T-cell (primary cell): ENCODE results near the gene MRPL51. TPM values are rescaled to one million over a fixed set of nuclear protein-coding genes. Genes with fewer than 3 reads are reported as not detected.
A peak's percentile ranks its signal among the peaks of the same experiment; 100 is the strongest.

ENCODE experiments used
- ATAC-seq, 4 experiments: fragments of 200-7000 bp in 3 of 4; fragments of 150-1000 bp in 1 of 4; cut with Tn5 transposase; replicated peaks in 1 of 4; 1 replicate in 3 of 4; 2 replicates in 1 of 4; pipeline ENCODE4 v1.10.0; 2021; ENCODE audit warnings: moderate library complexity in 3 of 4, mild to moderate bottlenecking in 2 of 4, moderate number of reproducible peaks in 1 of 4
- CTCF ChIA-PET, 2 donors: fragments of 300-600 bp; sonication (Branson Sonifier 250); formaldehyde crosslinking; loops; one replicate each; lab custom pipeline; 2022; ENCODE audit warnings: antibody characterized with exemption in 2 of 2; lab: Charles Lee
- POLR2A ChIA-PET, 2 donors: fragments of 300-600 bp; sonication (Branson Sonifier 250); formaldehyde crosslinking; loops; one replicate each; lab custom pipeline; 2022; ENCODE audit warnings: antibody characterized with exemption in 2 of 2; lab: Charles Lee
- DNase-seq, 35 experiments: peaks; one replicate each; pipeline versions ENCODE4 v3.0.0 to v3.0.0-alpha.2; 2013 to 2023
- H3K27ac ChIP-seq: one replicate; pipeline ENCODE4 v1.5.1; 2013; ENCODE audit warnings: low read length
- H3K27me3 ChIP-seq, 2 experiments: replicated peaks in 1 of 2; 1 replicate in 1 of 2; 2 replicates in 1 of 2; pipeline versions ENCODE4 v1.6.1 to v1.7.0; 2013; ENCODE audit warnings: low read length in 1 of 2, mixed read lengths in 1 of 2; ENCODE audit not compliant: control insufficient read depth in 2 of 2, insufficient read depth in 2 of 2; ENCODE audit errors: extremely low read depth in 1 of 2
- H3K36me3 ChIP-seq, 2 donors: 1 replicate in 1 of 2; 2 replicates in 1 of 2; pipeline versions ENCODE4 v1.6.1 to v1.7.0; 2013; ENCODE audit warnings: low read length in 1 of 2; ENCODE audit not compliant: control insufficient read depth in 2 of 2, insufficient read depth in 1 of 2; ENCODE audit errors: extremely low read depth in 1 of 2
- H3K4me1 ChIP-seq, 2 experiments: 1 replicate in 1 of 2; 2 replicates in 1 of 2; pipeline versions ENCODE4 v1.6.1 to v1.7.0; 2013; ENCODE audit warnings: low read length in 2 of 2, mixed read lengths in 1 of 2; ENCODE audit not compliant: insufficient read depth in 2 of 2, control insufficient read depth in 1 of 2; ENCODE audit errors: extremely low read depth in 1 of 2
- H3K4me3 ChIP-seq, 2 donors: 1 replicate in 1 of 2; 2 replicates in 1 of 2; pipeline versions ENCODE4 v1.5.1 to v1.7.0; 2013; ENCODE audit warnings: mild to moderate bottlenecking in 2 of 2, low read length in 1 of 2, moderate library complexity in 1 of 2; ENCODE audit not compliant: control insufficient read depth in 1 of 2; ENCODE audit errors: extremely low read depth in 1 of 2
- H3K9me3 ChIP-seq: 2 replicates; pipeline ENCODE4 v1.7.0; 2013
- H3K27ac Mint-ChIP-seq, 2 donors: one replicate each; pipeline ENCODE4 v1.8.0; 2020 to 2021; ENCODE audit warnings: mild to moderate bottlenecking in 2 of 2, mixed read lengths in 2 of 2
- H3K27me3 Mint-ChIP-seq, 2 donors: one replicate each; pipeline ENCODE4 v1.8.0; 2021 to 2022; ENCODE audit warnings: mixed read lengths in 2 of 2
- H3K36me3 Mint-ChIP-seq: one replicate; pipeline ENCODE4 v1.8.0; 2021; ENCODE audit warnings: mixed read lengths
- H3K4me1 Mint-ChIP-seq, 3 donors: one replicate each; pipeline ENCODE4 v1.8.0; 2020 to 2022; ENCODE audit warnings: mixed read lengths in 3 of 3, mild to moderate bottlenecking in 1 of 3
- H3K4me3 Mint-ChIP-seq, 3 donors: one replicate each; pipeline ENCODE4 v1.8.0; 2020 to 2022; ENCODE audit warnings: mild to moderate bottlenecking in 3 of 3, mixed read lengths in 3 of 3, moderate library complexity in 3 of 3
- H3K9me3 Mint-ChIP-seq, 3 donors: one replicate each; pipeline ENCODE4 v1.8.0; 2020 to 2022; ENCODE audit warnings: mixed read lengths in 3 of 3
- WGBS: methylation state at CpG from one replicate; pipeline ENCODE4 v1.1.5; 2013; ENCODE audit warnings: missing lambda C conversion rate; ENCODE audit not compliant: insufficient coverage; 5-methylcytosine and 5-hydroxymethylcytosine counted together
- total RNA-seq, 35 experiments: library from RNA in 6 of 35; stranded (reverse) in 6 of 35; fragments of 120-200 nt in 1 of 35; gene quantifications; one replicate each; pipeline versions ENCODE4 v1.2.1 to v1.2.4 and lab custom pipeline; 2013 to 2026

MRPL51 gene
- total RNA-seq, 5 donors from 2014 or later (not counting 1 experiment from before 2014, with no cell fraction given), result 34.3 to 86.6 (median 80.3) TPM

- ATAC-seq, result no peak
- Histone ChIP-seq H3K27me3 (no peaks in the 10 kb centered on the region), H3K9me3 (no peaks in the 10 kb centered on the region), H3K27ac (peak overlapping the region; percentile 90), H3K4me1 (peaks cover 35 to 74% of the 10 kb centered on the region in 2 experiments), H3K4me3 (peak overlapping the region; percentile 90 to 96), H3K36me3 (peaks cover 8 to 44% of the 10 kb centered on the region in 2 donors)
- peaks cover 24% of the 10 kb centered on the region for H3K36me3 Mint-ChIP-seq
- no peaks in the 10 kb centered on the region for H3K9me3 Mint-ChIP-seq
- peak overlapping the region; percentile 98 for H3K27ac Mint-ChIP-seq
- no peaks in the 10 kb centered on the region for H3K27me3 Mint-ChIP-seq
- CTCF ChIA-PET, result interaction anchor here (0.5 to 1.8 kb wide), 9 partner anchors 22 to 275 kb away, joined by 3 to 12 read pairs (median 4); partner anchors contain the start of gene TAPBPL (in 1 of the 2)
- no peak for DNase-seq
- H3K4me1 Mint-ChIP-seq, result peaks cover 60 to 73% (median 64%) of the 10 kb centered on the region in 3 donors
- no CpG with 5 or more reads among the region's 6 CpGs for WGBS
- peak overlapping the region; percentile 90 to 97 (median 94) for H3K4me3 Mint-ChIP-seq
- POLR2A ChIA-PET, result interaction anchor here (0.5 to 0.7 kb wide), 2 partner anchors 45 to 437 kb away, joined by 4 to 13 read pairs; no protein-coding TSS in a partner anchor
Observed at GRCh38 chr12:6535697-6535946, 42.6 kb upstream of the MRPL51 start.

GRCh38 chr12:6534945-6535696, 42.1 kb upstream of the MRPL51 start:
- peak; percentile 38 to 41 (median 40) for ATAC-seq
- Mint-ChIP-seq H3K9me3 (no peaks in the 10 kb centered on the region), H3K36me3 (peaks cover 29% of the 10 kb centered on the region), H3K27me3 (no peaks in the 10 kb centered on the region), H3K4me1 (peaks cover 55 to 68% (median 59%) of the 10 kb centered on the region in 3 donors), H3K27ac (peak overlapping the region; percentile 98), H3K4me3 (peak overlapping the region; percentile 90 to 97 (median 94))
- Histone ChIP-seq H3K4me3 (peak overlapping the region; percentile 90 to 96), H3K27ac (peak overlapping the region; percentile 90), H3K27me3 (no peaks in the 10 kb centered on the region), H3K9me3 (no peaks in the 10 kb centered on the region), H3K4me1 (peaks cover 34 to 69% of the 10 kb centered on the region in 2 experiments), H3K36me3 (peaks cover 8 to 50% of the 10 kb centered on the region in 2 donors)
- POLR2A ChIA-PET, result interaction anchor here (0.5 to 0.7 kb wide), 2 partner anchors 44 to 437 kb away, joined by 4 to 13 read pairs; no protein-coding TSS in a partner anchor
- CTCF ChIA-PET, result interaction anchor here (0.6 to 1.8 kb wide), 11 partner anchors 22 to 237 kb away, joined by 3 to 12 read pairs (median 4); no protein-coding TSS in a partner anchor
- WGBS, result 0% methylated on average over 37 of the region's 52 CpGs
- DNase-seq, result peak; percentile 29 to 83 (median 55)

GRCh38 chr12:6534695-6534944, 41.6 kb upstream of the MRPL51 start:
- ChIA-PET POLR2A (interaction anchor here in 1 of 2 donors (0.9 kb wide), 1 partner anchor 14 kb away, joined by 3 read pairs; no protein-coding TSS in a partner anchor), CTCF (interaction anchor here (0.6 to 1.3 kb wide), 6 partner anchors 38 to 197 kb away, joined by 3 to 9 read pairs (median 3); no protein-coding TSS in a partner anchor)
- H3K4me3 ChIP-seq, result peak overlapping the region; percentile 90 to 96
- no peaks in the 10 kb centered on the region for H3K9me3 Mint-ChIP-seq
- H3K9me3 ChIP-seq, result no peaks in the 10 kb centered on the region
- peaks cover 29 to 64% of the 10 kb centered on the region in 2 experiments for H3K4me1 ChIP-seq
- peak in 15 of 35 experiments; percentile 72 to 83 (median 80) for DNase-seq
- peaks cover 50 to 63% (median 54%) of the 10 kb centered on the region in 3 donors for H3K4me1 Mint-ChIP-seq
- peak overlapping the region; percentile 90 for H3K27ac ChIP-seq
- peak; percentile 68 to 74 (median 71) for ATAC-seq
- peak overlapping the region; percentile 90 to 97 (median 94) for H3K4me3 Mint-ChIP-seq
- WGBS, result under 1% methylated on average over 24 of the region's 25 CpGs
- H3K27me3 ChIP-seq, result no peaks in the 10 kb centered on the region
- no peaks in the 10 kb centered on the region for H3K27me3 Mint-ChIP-seq
- peaks cover 9 to 51% of the 10 kb centered on the region in 2 donors for H3K36me3 ChIP-seq
- peaks cover 34% of the 10 kb centered on the region for H3K36me3 Mint-ChIP-seq
- H3K27ac Mint-ChIP-seq, result peak overlapping the region; percentile 98

GRCh38 chr12:6533923-6534694, 41.0 kb upstream of the MRPL51 start, which contains the start of gene GAPDH:
GAPDH (plus strand) TSS chr12:6534517; CDS start chr12:6534833, 316 bp downstream.
- Mint-ChIP-seq H3K9me3 (no peaks in the 10 kb centered on the region), H3K36me3 (peaks cover 34% of the 10 kb centered on the region), H3K27ac (peak within 1 kb of the TSS; percentile 98), H3K27me3 (no peaks in the 10 kb centered on the region), H3K4me3 (peak within 1 kb of the TSS; percentile 90 to 97 (median 94)), H3K4me1 (peaks cover 47 to 58% (median 50%) of the 10 kb centered on the region in 3 donors)
- ATAC-seq (peak; percentile 7 to 51 (median 40)), DNase-seq (peak in 20 of 35 experiments; percentile 66 to 88 (median 79))
- Histone ChIP-seq H3K9me3 (no peaks in the 10 kb centered on the region), H3K27ac (peak within 1 kb of the TSS; percentile 90), H3K4me1 (peaks cover 27 to 62% of the 10 kb centered on the region in 2 experiments), H3K4me3 (peak within 1 kb of the TSS; percentile 90 to 96), H3K36me3 (peaks cover 14 to 54% of the 10 kb centered on the region in 2 donors), H3K27me3 (no peaks in the 10 kb centered on the region)
- POLR2A ChIA-PET, result interaction anchor here (0.6 to 0.9 kb wide), 5 partner anchors 10 to 295 kb away, joined by 3 to 14 read pairs (median 4); no protein-coding TSS in a partner anchor
- CTCF ChIA-PET, result interaction anchor here (0.6 to 1.3 kb wide), 10 partner anchors 12 to 412 kb away, joined by 3 to 15 read pairs (median 3); no protein-coding TSS in a partner anchor
- WGBS, result 0% methylated on average over 40 of the region's 62 CpGs

GRCh38 chr12:6533653-6533922, 40.5 kb upstream of the MRPL51 start:
- no peaks in the 10 kb centered on the region for H3K27me3 ChIP-seq
- CTCF ChIA-PET, result interaction anchor here (0.6 to 1.0 kb wide), 3 partner anchors 33 to 413 kb away, joined by 3 to 15 read pairs (median 3); no protein-coding TSS in a partner anchor
- POLR2A ChIA-PET, result interaction anchor here (0.6 to 1.8 kb wide), 6 partner anchors 11 to 295 kb away, joined by 3 to 14 read pairs (median 4); partner anchors contain the start of gene MRPL51 (in 1 of the 2)

More at GRCh38 chr12:6533653-6533922, 40.5 kb upstream of the MRPL51 start:
- H3K9me3 Mint-ChIP-seq, result no peaks in the 10 kb centered on the region
- H3K9me3 ChIP-seq, result no peaks in the 10 kb centered on the region
- peaks cover 40% of the 10 kb centered on the region for H3K36me3 Mint-ChIP-seq
- H3K36me3 ChIP-seq, result peaks cover 16 to 54% of the 10 kb centered on the region in 2 donors
- H3K27me3 Mint-ChIP-seq, result no peaks in the 10 kb centered on the region
- DNase-seq (no peak), ATAC-seq (no peak)
- H3K27ac Mint-ChIP-seq, result peak overlapping the region; percentile 94 to 98
- WGBS, result 7% methylated on average over 4 of the region's 9 CpGs
- peak overlapping the region; percentile 64 to 96 for H3K4me3 ChIP-seq
- H3K4me3 Mint-ChIP-seq, result peak overlapping the region; percentile 64 to 97 (median 94)
- H3K27ac ChIP-seq, result peak overlapping the region; percentile 84
- H3K4me1 ChIP-seq, result peaks cover 26 to 61% of the 10 kb centered on the region in 2 experiments
- peaks cover 47 to 57% (median 49%) of the 10 kb centered on the region in 3 donors for H3K4me1 Mint-ChIP-seq
